CD14-positive monocyte (primary cell): Measurements from ENCODE around the gene SNX3. TPM values are rescaled to one million over a fixed set of nuclear protein-coding genes. Genes with fewer than 3 reads are reported as not detected.

Source experiments
- DNase-seq, 3 donors: peaks; one replicate each; pipeline ENCODE4 v3.0.0-alpha.2; 2011 to 2022
- H2AFZ ChIP-seq: 2 replicates; pipeline ENCODE4 v1.6.0; 2012; ENCODE audit warnings: mild to moderate bottlenecking, low read depth, low read length, inconsistent platforms; ENCODE audit not compliant: insufficient read depth, poor library complexity, severe bottlenecking
- H3K27ac ChIP-seq, 2 donors: 1 replicate in 1 of 2; 2 replicates in 1 of 2; pipeline ENCODE4 v1.5.1; 2012 to 2013; ENCODE audit warnings: low read length in 2 of 2, control low read depth in 1 of 2, inconsistent platforms in 1 of 2, low read depth in 1 of 2, mild to moderate bottlenecking in 1 of 2
- H3K27me3 ChIP-seq, 2 donors: one replicate each; pipeline versions ENCODE4 v1.6.0 to v1.6.1; 2011 to 2013; ENCODE audit warnings: low read length in 2 of 2; ENCODE audit not compliant: control insufficient read depth in 2 of 2, insufficient read depth in 2 of 2
- H3K36me3 ChIP-seq, 2 donors: replicated peaks in 1 of 2; 1 replicate in 1 of 2; 2 replicates in 1 of 2; pipeline versions ENCODE4 v1.5.1 to v1.6.1; 2012 to 2013; ENCODE audit warnings: low read length in 2 of 2, control low read depth in 1 of 2, inconsistent platforms in 1 of 2, mild to moderate bottlenecking in 1 of 2; ENCODE audit not compliant: insufficient read depth in 2 of 2, control insufficient read depth in 1 of 2
- H3K4me1 ChIP-seq, 2 donors: 1 replicate in 1 of 2; 2 replicates in 1 of 2; pipeline versions ENCODE4 v1.5.1 to v1.6.1; 2012 to 2013; ENCODE audit warnings: low read length in 2 of 2, control low read depth in 1 of 2, inconsistent platforms in 1 of 2, mild to moderate bottlenecking in 1 of 2, moderate library complexity in 1 of 2; ENCODE audit not compliant: insufficient read depth in 2 of 2, control insufficient read depth in 1 of 2
- H3K4me2 ChIP-seq: replicated peaks from 2 replicates; pipeline ENCODE3; 2012; ENCODE audit warnings: low read length, moderate library complexity, mild to moderate bottlenecking; ENCODE audit not compliant: poor library complexity, severe bottlenecking; ENCODE audit errors: extremely low read depth
- H3K4me3 ChIP-seq, 3 experiments: fragments of 200-600 bp in 1 of 3; sonication (generic) in 1 of 3; replicated peaks in 1 of 3; 1 replicate in 2 of 3; 2 replicates in 1 of 3; pipeline ENCODE4 v1.5.1; 2011 to 2013; ENCODE audit warnings: low read length in 3 of 3, mild to moderate bottlenecking in 3 of 3, control low read depth in 2 of 3, low read depth in 2 of 3, inconsistent platforms in 1 of 3, moderate library complexity in 1 of 3
- H3K79me2 ChIP-seq: 2 replicates; pipeline ENCODE4 v1.6.0; 2012; ENCODE audit warnings: mild to moderate bottlenecking, control low read depth, inconsistent platforms, low read length, moderate library complexity; ENCODE audit not compliant: insufficient read depth
- H3K9ac ChIP-seq: 2 replicates; pipeline ENCODE4 v1.6.0; 2017; ENCODE audit warnings: low read length, mild to moderate bottlenecking; ENCODE audit not compliant: insufficient read depth, poor library complexity, severe bottlenecking
- H3K9me3 ChIP-seq, 2 donors: replicated peaks in 1 of 2; 1 replicate in 1 of 2; 2 replicates in 1 of 2; pipeline versions ENCODE4 v1.5.1 to v1.6.1; 2012 to 2013; ENCODE audit warnings: low read length in 2 of 2, control low read depth in 1 of 2; ENCODE audit not compliant: control insufficient read depth in 1 of 2, insufficient read depth in 1 of 2
- H4K20me1 ChIP-seq: 2 replicates; pipeline ENCODE4 v1.6.0; 2012; ENCODE audit warnings: mild to moderate bottlenecking, low read length, control low read depth, moderate library complexity; ENCODE audit not compliant: insufficient read depth
- H3K27ac Mint-ChIP-seq, 7 donors: one replicate each; pipeline ENCODE4 v1.8.0; 2020; ENCODE audit warnings: mild to moderate bottlenecking in 7 of 7, mixed read lengths in 7 of 7, moderate library complexity in 6 of 7, inconsistent platforms in 2 of 7
- H3K27me3 Mint-ChIP-seq, 3 donors: one replicate each; pipeline ENCODE4 v1.8.0; 2021 to 2022; ENCODE audit warnings: low read depth in 3 of 3, mild to moderate bottlenecking in 3 of 3, mixed read lengths in 3 of 3, moderate library complexity in 3 of 3, inconsistent platforms in 1 of 3
- H3K36me3 Mint-ChIP-seq, 2 donors: one replicate each; pipeline ENCODE4 v1.8.0; 2020; ENCODE audit warnings: mixed read lengths in 2 of 2, inconsistent platforms in 1 of 2, mild to moderate bottlenecking in 1 of 2
- H3K4me1 Mint-ChIP-seq: one replicate; pipeline ENCODE4 v1.8.0; 2020; ENCODE audit warnings: mild to moderate bottlenecking, mixed read lengths
- H3K4me3 Mint-ChIP-seq, 2 donors: one replicate each; pipeline ENCODE4 v1.8.0; 2020; ENCODE audit warnings: mild to moderate bottlenecking in 2 of 2, mixed read lengths in 2 of 2, moderate library complexity in 1 of 2
- H3K9me3 Mint-ChIP-seq, 7 donors: one replicate each; pipeline ENCODE4 v1.8.0; 2020 to 2022; ENCODE audit warnings: mixed read lengths in 7 of 7, mild to moderate bottlenecking in 6 of 7, moderate library complexity in 6 of 7, inconsistent platforms in 2 of 7
- CTCF ChIP-seq: fragments of 200-600 bp; IDR thresholded peaks from one replicate; pipeline ENCODE4 v1.8.0; 2022; ENCODE audit warnings: antibody characterized with exemption, mild to moderate bottlenecking
- WGBS: methylation state at CpG from one replicate; pipeline ENCODE4 v1.1.5; 2013; ENCODE audit warnings: missing lambda C conversion rate; ENCODE audit not compliant: insufficient coverage; 5-methylcytosine and 5-hydroxymethylcytosine counted together
- intact Hi-C, 2 donors: fragments of 100-400 bp; cut with micrococcal nuclease; formaldehyde crosslinking; loops; one replicate each; pipeline versions ENCODE4 v1.15.0 to v1.15.1; 2023
- polyA plus RNA-seq, 3 donors: library from polyadenylated mRNA; depleted of rRNA in 1 of 3; unstranded in 2 of 3; stranded (reverse) in 1 of 3; fragments of 300-500 nt in 2 of 3; fragments of >200 nt in 1 of 3; fragmentation: Illumina TruSeq in 2 of 3; gene quantifications; 1 replicate in 2 of 3; 2 replicates in 1 of 3; pipeline ENCODE4 v1.2.3, GENCODE V29; 2012 to 2021

SNX3 gene
- polyA plus RNA-seq, 3 donors: 134 to 441 (median 394) TPM

GRCh38 chr6:108268845-108269244 lies 8.0 kb upstream of the SNX3 start:
- no peak overlapping the region for H2AFZ ChIP-seq
- Mint-ChIP-seq H3K36me3 (no peaks in the 10 kb centered on the region), H3K27me3 (peaks cover 0 to 2% (median 1%) of the 10 kb centered on the region in 3 donors), H3K27ac (peak overlapping the region in 1 of 7 donors; percentile 35), H3K9me3 (peaks cover 0 to 2% (median 0%) of the 10 kb centered on the region in 7 donors), H3K4me3 (no peak overlapping the region), H3K4me1 (no peaks in the 10 kb centered on the region)
- no peak for DNase-seq
- H3K4me2 ChIP-seq: no peak overlapping the region
- no peak overlapping the region for H3K4me3 ChIP-seq
- intact Hi-C loops: no loop called here
- no peak overlapping the region for H3K9ac ChIP-seq
- H3K9me3 ChIP-seq: no peaks in the 10 kb centered on the region
- no peak for TF ChIP-seq CTCF
- H4K20me1 ChIP-seq: no peaks in the 10 kb centered on the region
- no peak overlapping the region for H3K27ac ChIP-seq
- no peaks in the 10 kb centered on the region for H3K79me2 ChIP-seq
- 56% methylated on average over 1 of the region's 3 CpGs for WGBS
- no peaks in the 10 kb centered on the region for H3K27me3 ChIP-seq
- no peaks in the 10 kb centered on the region for H3K36me3 ChIP-seq
- no peaks in the 10 kb centered on the region for H3K4me1 ChIP-seq

GRCh38 chr6:108263371-108263770 lies 2.5 kb upstream of the SNX3 start:
- H3K4me3 ChIP-seq: no peak overlapping the region
- peaks cover 26% of the 10 kb centered on the region for H3K79me2 ChIP-seq
- TF ChIP-seq CTCF: no peak
- intact Hi-C loops: no loop called here
- Mint-ChIP-seq H3K27me3 (peaks cover 0 to 3% (median 3%) of the 10 kb centered on the region in 3 donors), H3K36me3 (no peaks in the 10 kb centered on the region), H3K4me3 (no peak overlapping the region), H3K27ac (no peak overlapping the region), H3K4me1 (peaks cover 17% of the 10 kb centered on the region), H3K9me3 (peaks cover 0 to 2% (median 0%) of the 10 kb centered on the region in 7 donors)
- no peak overlapping the region for H3K9ac ChIP-seq
- H3K27ac ChIP-seq: no peak overlapping the region
- H4K20me1 ChIP-seq: peaks cover 12% of the 10 kb centered on the region
- no peaks in the 10 kb centered on the region for H3K27me3 ChIP-seq
- no peak for DNase-seq
- H3K4me1 ChIP-seq: peaks cover 22 to 26% of the 10 kb centered on the region in 2 donors
- no peak overlapping the region for H2AFZ ChIP-seq
- H3K9me3 ChIP-seq: no peaks in the 10 kb centered on the region
- no peaks in the 10 kb centered on the region for H3K36me3 ChIP-seq
- WGBS: 100% methylated on average over 2 of the region's 2 CpGs
- H3K4me2 ChIP-seq: no peak overlapping the region
